NCI-H748 (cell line): ENCODE data around the gene PLBD1.
A peak's percentile ranks its signal among the peaks of the same experiment; 100 is the strongest.

ENCODE experiments used
- DNase-seq: peaks from one replicate; lab custom pipeline; 2025; ENCODE audit not compliant: unreplicated experiment; lab: John Stamatoyannopoulos, UW

The PLBD1 gene

DNA sequence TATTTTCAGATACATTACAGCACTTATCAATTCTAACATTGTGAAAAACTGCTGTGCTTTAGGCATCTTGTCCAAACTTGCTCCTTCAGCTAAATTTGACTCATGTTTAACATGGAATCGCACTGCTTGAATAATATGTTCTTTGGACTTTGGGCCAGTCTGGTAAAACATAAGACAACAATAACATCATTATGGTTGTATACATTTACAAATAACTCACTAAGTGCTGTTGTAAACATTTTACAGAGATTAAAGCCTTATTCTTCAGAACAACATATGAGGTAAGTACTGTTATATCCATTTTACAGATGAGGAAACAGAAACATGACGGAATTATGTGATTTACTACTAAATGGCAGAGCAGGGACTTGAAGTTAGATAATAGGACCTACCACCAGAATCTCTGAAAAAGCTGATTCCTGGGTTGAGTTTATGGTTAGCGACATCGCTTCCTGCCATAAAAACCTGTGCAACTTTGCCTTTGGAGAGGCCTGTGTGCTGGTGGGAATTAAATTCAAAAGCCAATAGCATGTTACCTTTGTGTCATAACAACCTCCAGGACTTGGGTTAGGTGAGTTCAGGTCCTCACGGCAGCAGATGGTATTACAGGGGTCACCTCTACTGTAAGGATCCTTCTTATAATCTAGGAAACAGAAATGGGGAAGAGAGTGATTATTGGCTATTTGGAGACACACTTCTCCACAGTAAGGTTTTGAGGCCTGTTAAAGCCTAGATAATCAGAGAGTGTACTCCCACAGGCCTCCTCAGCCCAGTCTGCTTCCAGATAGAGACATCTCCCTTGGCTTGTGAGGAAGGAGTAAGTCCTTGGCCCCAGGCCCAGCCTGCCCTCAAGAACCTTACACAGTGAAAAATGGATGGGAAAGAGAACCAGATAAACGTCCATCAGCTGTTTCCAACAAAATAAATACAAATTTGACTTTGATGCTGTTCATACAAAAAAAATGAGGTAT, 61.8 kb downstream of the PLBD1 start:
- no peak for DNase-seq

DNA sequence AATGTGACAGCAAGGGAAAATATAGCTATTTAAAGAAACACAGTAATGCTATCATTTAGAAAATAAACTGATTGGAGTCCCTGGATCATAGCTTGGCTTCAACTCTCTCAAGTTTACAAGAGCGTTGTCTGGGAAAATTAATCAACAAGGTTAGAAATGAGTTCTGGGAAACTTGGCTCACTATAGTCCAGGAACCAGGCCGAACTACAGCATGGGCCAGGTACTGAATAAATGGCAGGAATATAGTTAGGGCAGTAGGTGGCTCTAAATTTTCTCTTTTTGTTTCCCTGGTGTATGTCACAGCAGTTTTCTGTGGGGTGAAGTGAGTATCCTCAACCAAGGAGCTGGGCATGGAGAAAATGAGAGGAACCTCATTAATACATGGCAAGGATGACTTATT, 72.4 kb downstream of the PLBD1 start:
- no peak for DNase-seq

DNA sequence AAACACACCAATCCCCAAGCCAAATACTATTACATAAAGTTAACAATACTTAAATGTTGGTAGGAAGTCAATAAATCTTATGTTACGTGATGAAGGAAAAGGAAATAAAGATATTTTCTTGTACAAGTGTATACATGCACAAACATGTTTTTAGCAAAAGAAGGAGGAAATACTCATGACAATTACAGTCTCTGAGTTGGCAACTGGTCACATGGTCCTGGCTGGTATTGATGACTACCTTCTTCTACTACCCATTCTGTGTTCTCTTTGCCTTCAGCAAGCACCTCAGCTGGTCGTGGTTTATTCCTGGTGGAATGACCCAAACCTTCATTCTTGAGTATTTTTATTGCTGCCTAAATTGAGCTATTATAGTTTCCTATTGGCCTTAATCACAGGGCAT, 84.8 kb downstream of the PLBD1 start:
- no peak for DNase-seq

DNA sequence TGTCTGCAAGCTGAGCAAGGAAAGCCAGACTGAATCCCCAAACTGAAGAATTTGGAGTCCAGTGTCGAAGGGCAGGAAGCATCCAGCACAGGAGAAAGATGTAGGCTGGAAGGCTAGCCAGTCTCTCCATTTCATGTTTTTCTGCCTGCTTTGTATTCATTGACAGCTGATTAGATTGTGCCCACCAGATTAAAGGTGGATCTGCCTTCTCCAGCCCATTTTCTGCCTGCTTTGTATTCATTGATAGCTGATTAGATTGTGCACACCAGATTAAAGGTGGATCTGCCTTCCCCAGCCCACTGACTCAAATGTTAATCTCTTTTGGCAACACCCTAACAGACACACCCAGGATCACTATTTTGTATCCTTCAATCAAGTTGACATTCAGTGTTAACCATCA, 85.3 kb downstream of the PLBD1 start:
- DNase-seq: no peak

DNA sequence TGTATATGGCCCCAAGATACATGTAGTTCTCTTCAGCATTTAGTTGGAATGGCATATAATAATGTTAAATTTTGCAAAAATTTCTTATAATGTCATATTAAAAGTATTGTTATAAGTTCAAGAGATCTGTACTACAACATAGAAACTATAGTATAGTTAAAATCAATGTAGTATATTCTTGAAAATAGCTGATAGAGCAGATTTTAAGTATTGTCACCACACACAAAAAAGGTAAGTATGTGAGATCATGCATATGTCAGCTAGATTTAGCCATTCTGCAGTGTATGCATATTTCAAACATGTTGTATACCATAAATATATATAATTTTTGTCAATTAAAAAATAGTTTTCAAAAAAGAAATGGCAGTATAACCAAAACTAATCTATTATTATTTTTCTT, 86.5 kb downstream of the PLBD1 start:
- DNase-seq: no peak

DNA sequence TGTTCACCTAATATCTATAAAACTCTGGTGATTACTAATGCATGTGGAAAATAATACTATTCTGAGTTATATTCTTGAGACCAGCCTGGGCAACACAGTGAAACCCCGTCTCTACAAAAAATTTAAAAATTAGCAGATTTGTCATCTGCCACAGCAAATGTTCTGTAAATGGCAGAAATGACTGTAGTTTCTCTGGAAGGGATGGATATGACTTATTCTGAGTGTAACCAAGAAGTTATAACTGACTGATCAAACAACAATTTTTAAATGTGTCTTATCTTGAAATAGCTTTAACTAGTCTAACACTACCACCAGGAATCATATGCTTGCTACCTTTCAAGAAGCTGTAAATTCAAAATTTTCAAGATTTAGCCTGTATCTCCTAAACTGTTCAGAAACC, 88.7 kb downstream of the PLBD1 start:
- no peak for DNase-seq

DNA sequence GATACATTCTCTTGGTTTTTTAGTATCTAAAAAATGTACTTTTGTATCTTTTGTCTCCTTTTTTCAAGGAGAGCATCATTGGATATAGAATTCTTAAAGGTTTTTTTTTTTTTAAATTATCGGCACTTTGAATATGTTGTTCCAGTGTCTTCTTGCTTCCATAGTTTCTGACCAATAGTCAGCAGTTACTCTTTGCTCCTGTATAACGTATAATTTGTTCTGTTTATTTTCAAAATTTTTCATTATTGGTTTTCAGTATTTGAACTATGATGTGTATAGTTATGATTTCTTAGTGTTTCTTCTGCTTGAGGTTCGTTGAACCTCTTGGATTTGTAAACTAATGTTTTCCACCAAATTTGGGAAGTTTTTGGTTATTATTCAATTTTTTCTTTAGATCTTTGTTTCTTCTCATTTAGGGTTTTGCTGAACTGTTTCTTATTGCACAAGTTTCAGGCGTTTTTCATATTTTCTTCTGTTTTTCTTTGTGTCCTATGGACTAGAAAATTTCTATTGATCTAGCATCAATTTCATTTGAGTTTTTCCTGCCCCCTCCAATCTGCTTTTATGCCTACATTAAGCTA, 93.9 kb downstream of the PLBD1 start:
- peak; percentile 17 for DNase-seq

DNA sequence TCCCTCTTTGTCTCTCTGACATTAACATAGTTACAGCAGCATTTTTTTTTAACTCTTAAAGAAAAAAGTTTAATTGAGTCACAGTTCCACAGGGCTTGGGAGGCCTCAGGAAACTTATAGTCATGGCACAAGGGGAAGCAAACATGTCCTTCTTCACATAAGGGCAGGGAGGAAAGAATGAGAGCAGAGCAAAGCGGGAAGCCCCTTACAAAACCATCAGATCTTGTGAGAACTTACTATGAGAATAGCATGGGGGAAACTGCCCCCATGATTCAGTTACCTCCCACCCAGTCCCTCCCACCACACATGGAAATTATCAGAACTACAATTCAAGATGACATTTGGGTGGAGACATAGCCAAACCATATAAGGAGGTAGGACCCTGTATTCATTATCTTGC, 96.2 kb downstream of the PLBD1 start:
- DNase-seq: no peak

DNA sequence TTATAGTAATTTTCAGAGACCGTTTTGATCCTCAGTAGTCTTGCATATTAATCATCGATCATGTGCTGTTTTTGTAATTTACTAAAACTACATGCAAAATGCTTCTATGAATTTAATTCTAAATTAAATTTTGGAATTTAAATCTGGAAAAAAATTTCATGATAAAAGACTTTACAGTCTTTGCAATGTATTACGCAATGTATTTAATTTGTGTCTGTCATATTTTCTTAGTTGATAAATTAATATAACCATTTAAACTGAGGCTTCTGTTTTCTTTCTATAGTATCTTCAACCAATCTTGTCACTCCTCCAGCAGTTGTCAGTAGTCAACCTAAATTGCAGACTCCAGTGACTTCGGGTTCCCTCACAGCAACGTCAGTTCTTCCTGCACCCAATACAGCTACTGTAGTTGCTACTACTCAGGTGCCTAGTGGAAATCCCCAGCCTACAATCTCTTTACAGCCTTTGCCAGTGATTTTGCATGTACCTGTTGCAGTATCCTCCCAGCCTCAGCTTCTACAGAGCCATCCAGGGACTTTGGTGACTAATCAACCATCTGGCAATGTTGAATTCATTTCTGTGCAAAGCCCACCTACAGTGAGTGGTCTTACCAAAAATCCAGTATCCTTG, 107.4 kb downstream of the PLBD1 start:
- DNase-seq: no peak

DNA sequence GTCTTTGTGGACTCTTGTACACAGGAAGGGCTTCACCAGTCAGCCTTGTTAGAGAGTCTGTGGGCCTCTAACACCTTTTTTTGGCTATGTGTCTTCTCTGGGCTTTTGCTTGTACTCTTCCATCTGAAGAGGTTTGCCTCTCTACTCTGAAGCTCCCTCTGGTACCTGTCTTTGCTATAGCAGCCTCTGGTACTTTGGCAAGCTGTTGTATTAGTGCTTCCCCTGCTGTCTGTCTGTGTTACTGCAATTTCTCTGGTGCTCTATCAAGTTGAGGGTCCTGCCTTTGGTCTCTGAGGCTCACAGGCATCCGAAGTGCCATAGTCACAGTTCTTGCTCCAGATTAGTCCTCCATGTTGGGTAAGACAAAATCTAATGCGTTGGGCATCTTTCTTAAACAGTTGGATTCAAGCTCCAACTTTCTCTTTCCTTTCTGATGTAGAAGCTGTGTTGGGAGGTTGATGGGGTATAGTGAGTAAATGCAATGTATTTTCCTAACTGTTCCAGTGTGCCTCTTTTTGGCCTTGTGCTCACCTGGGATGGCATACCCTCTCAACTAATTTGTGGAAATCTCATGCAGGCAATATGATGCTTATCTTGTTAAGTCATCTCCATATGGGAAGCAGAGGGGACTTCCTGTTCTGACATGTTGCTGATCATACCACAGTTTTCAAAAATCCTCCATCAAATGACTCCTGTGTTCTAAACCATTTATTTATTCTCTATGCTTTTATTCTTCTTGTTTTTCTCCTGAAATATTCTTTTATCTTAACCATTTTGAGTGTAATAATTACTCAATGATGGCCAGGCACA, 113.4 kb downstream of the PLBD1 start:
- peak; percentile 56 for DNase-seq
